Endodermal cell (in vitro differentiated cells): Measurements from ENCODE around the gene PGBD5. TPM values are rescaled to one million over a fixed set of nuclear protein-coding genes. Genes with fewer than 3 reads are reported as not detected.
A peak's percentile ranks its signal among the peaks of the same experiment; 100 is the strongest.

Experiments used
- DNase-seq: peaks from one replicate; pipeline ENCODE4 v3.0.0-alpha.2; 2017
- H3K27ac ChIP-seq: 2 replicates; pipeline ENCODE4 v1.5.1; 2013; ENCODE audit warnings: mild to moderate bottlenecking, low read depth, low read length, moderate library complexity
- H3K27me3 ChIP-seq: 2 replicates; pipeline ENCODE4 v1.6.1; 2013; ENCODE audit warnings: mild to moderate bottlenecking, low read length, moderate library complexity; ENCODE audit not compliant: insufficient read depth, control insufficient read depth, poor library complexity, severe bottlenecking
- H3K36me3 ChIP-seq: 2 replicates; pipeline ENCODE4 v1.7.0; 2013; ENCODE audit warnings: mild to moderate bottlenecking, low read length, moderate library complexity; ENCODE audit not compliant: control insufficient read depth, insufficient read depth
- H3K4me1 ChIP-seq: one replicate; pipeline ENCODE4 v1.7.0; 2013; ENCODE audit warnings: low read length; ENCODE audit not compliant: control insufficient read depth, insufficient read depth
- H3K4me3 ChIP-seq: 2 replicates; pipeline ENCODE4 v1.5.1; 2013; ENCODE audit warnings: mild to moderate bottlenecking, low read length, moderate library complexity
- H3K9ac ChIP-seq: 2 replicates; pipeline ENCODE4 v1.6.1; 2013; ENCODE audit warnings: mild to moderate bottlenecking, low read length, moderate library complexity; ENCODE audit not compliant: poor library complexity, severe bottlenecking; ENCODE audit errors: extremely low read depth
- H3K9me3 ChIP-seq: 2 replicates; pipeline ENCODE4 v1.6.1; 2013; ENCODE audit warnings: mild to moderate bottlenecking, low read length, moderate library complexity; ENCODE audit not compliant: control insufficient read depth
- H3K27ac Mint-ChIP-seq: 2 replicates; pipeline ENCODE4 v1.8.0; 2020; ENCODE audit warnings: mixed read lengths
- H3K27me3 Mint-ChIP-seq: 2 replicates; pipeline ENCODE4 v1.8.0; 2021; ENCODE audit warnings: mild to moderate bottlenecking, mixed read lengths; ENCODE audit not compliant: insufficient read depth
- H3K36me3 Mint-ChIP-seq: 2 replicates; pipeline ENCODE4 v1.8.0; 2020; ENCODE audit warnings: low read depth, mixed read lengths
- H3K4me1 Mint-ChIP-seq: 2 replicates; pipeline ENCODE4 v1.8.0; 2020; ENCODE audit warnings: mixed read lengths
- H3K4me3 Mint-ChIP-seq: 2 replicates; pipeline ENCODE4 v1.8.0; 2020; ENCODE audit warnings: mild to moderate bottlenecking, moderate library complexity, mixed read lengths
- H3K9me3 Mint-ChIP-seq: 2 replicates; pipeline ENCODE4 v1.8.0; 2020; ENCODE audit warnings: mild to moderate bottlenecking, mixed read lengths
- CTCF ChIP-seq: fragments of 200-600 bp; sonication (generic); conservative IDR thresholded peaks from 2 replicates; pipeline ENCODE4 v1.5.0; 2021; ENCODE audit warnings: antibody characterized with exemption, mild to moderate bottlenecking
- WGBS, 2 experiments: methylation state at CpG; one replicate each; pipeline versions ENCODE4 v1.1.5 to v1.1.7; 2013; ENCODE audit warnings: missing lambda C conversion rate in 2 of 2, mixed read lengths in 1 of 2; ENCODE audit not compliant: insufficient coverage in 1 of 2, insufficient read length in 1 of 2; 5-methylcytosine and 5-hydroxymethylcytosine counted together
- total RNA-seq, 2 donors: library from RNA; stranded (reverse); fragmentation: NEBNext Ultra II Directional in 1 of 2; extraction: Animal tissue kit (Norgen Biotek cat#: 25700) in 1 of 2; gene quantifications; 2 replicates in 1 of 2; 3 replicates in 1 of 2; pipeline ENCODE4 v1.2.1, GENCODE V29; 2021

PGBD5 gene
- total RNA-seq, 2 donors from 2014 or later: 1.3 to 4.6 TPM

- Mint-ChIP-seq H3K4me1 (peaks cover 8% of the 10 kb centered on the region), H3K27me3 (no peaks in the 10 kb centered on the region), H3K27ac (peak overlapping the region; percentile 28), H3K4me3 (no peak overlapping the region), H3K9me3 (no peaks in the 10 kb centered on the region), H3K36me3 (peaks cover 17% of the 10 kb centered on the region)
- peak; percentile 50 for TF ChIP-seq CTCF
- Histone ChIP-seq H3K9ac (no peak overlapping the region), H3K4me1 (peaks cover 8% of the 10 kb centered on the region), H3K27ac (peak overlapping the region; percentile 85), H3K4me3 (no peak overlapping the region), H3K36me3 (peaks cover 20% of the 10 kb centered on the region), H3K27me3 (no peaks in the 10 kb centered on the region), H3K9me3 (no peaks in the 10 kb centered on the region)
- 28 to 49% methylated on average over 9 to 14 of the region's 15 CpGs for WGBS, 2 experiments
- DNase-seq: peak; percentile 89
Measured at GRCh38 chr1:230277201-230278025, 148.7 kb downstream of the PGBD5 start.

- TF ChIP-seq CTCF: peak; percentile 11
- H3K36me3 ChIP-seq: peaks cover 20% of the 10 kb centered on the region
- no peak overlapping the region for H3K4me3 Mint-ChIP-seq
- H3K27ac ChIP-seq: peak overlapping the region; percentile 39
- H3K27me3 Mint-ChIP-seq: no peaks in the 10 kb centered on the region
- H3K9ac ChIP-seq: no peak overlapping the region
- peaks cover 8% of the 10 kb centered on the region for H3K4me1 ChIP-seq
- no peak overlapping the region for H3K27ac Mint-ChIP-seq
- no peaks in the 10 kb centered on the region for H3K27me3 ChIP-seq
- H3K4me1 Mint-ChIP-seq: peaks cover 8% of the 10 kb centered on the region
- no peaks in the 10 kb centered on the region for H3K9me3 Mint-ChIP-seq
- DNase-seq: no peak
- peaks cover 17% of the 10 kb centered on the region for H3K36me3 Mint-ChIP-seq
- H3K9me3 ChIP-seq: no peaks in the 10 kb centered on the region
- H3K4me3 ChIP-seq: no peak overlapping the region
- 93 to 100% methylated on average over 3 to 5 of the region's 5 CpGs for WGBS, 2 experiments
Measured at GRCh38 chr1:230276401-230276800, 149.7 kb downstream of the PGBD5 start.

GRCh38 chr1:230274254-230274653 lies 151.9 kb downstream of the PGBD5 start:
- Mint-ChIP-seq H3K9me3 (no peaks in the 10 kb centered on the region), H3K27ac (no peak overlapping the region), H3K4me3 (no peak overlapping the region), H3K4me1 (peaks cover 8% of the 10 kb centered on the region), H3K27me3 (no peaks in the 10 kb centered on the region), H3K36me3 (peaks cover 14% of the 10 kb centered on the region)
- no peak overlapping the region for H3K27ac ChIP-seq
- no peaks in the 10 kb centered on the region for H3K27me3 ChIP-seq
- 95 to 97% methylated on average over 9 to 15 of the region's 15 CpGs for WGBS, 2 experiments
- peaks cover 20% of the 10 kb centered on the region for H3K36me3 ChIP-seq
- TF ChIP-seq CTCF: no peak
- H3K4me3 ChIP-seq: no peak overlapping the region
- H3K9ac ChIP-seq: no peak overlapping the region
- H3K4me1 ChIP-seq: peaks cover 8% of the 10 kb centered on the region
- H3K9me3 ChIP-seq: no peaks in the 10 kb centered on the region
- no peak for DNase-seq
